IPS-NIHi11 (cell line): ENCODE data around the gene NAP1L4.

Experiments
- DNase-seq: peaks from one replicate; pipeline ENCODE4 v3.0.0; 2012; ENCODE audit warnings: mixed read lengths, low spot score

The NAP1L4 gene

GRCh38 chr11:2934611-2935239 lies 57.4 kb downstream of the NAP1L4 start:
- DNase-seq, result no peak

DNA sequence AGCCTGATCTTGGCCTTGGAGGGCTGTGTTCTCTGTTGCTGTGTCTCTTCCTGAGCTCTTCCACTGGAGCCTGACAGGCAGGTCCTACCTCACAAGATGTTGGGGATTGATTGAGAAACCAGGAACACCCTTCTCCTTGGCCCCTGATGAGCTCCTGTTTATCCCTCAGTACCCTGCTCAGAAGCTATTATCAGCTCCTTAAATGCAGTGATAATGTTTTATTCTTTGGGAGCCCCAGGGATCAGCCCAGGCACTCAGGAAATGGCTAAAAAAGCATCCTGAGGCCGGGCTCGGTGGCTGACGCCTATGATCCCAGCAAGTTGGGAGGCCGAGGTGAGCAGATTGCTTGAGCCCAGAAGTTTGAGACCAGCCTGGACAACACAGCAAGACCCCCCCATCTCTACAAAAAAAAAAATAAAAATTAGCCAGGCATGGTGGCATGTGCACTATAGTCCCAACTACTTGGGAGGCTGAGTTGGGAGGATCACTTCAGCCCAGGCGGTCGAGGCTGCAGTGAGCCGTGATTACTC lies 58.0 kb downstream of the NAP1L4 start:
- no peak for DNase-seq

GRCh38 chr11:2933375-2934020 lies 58.6 kb downstream of the NAP1L4 start:
- peak; percentile 57 for DNase-seq

DNA sequence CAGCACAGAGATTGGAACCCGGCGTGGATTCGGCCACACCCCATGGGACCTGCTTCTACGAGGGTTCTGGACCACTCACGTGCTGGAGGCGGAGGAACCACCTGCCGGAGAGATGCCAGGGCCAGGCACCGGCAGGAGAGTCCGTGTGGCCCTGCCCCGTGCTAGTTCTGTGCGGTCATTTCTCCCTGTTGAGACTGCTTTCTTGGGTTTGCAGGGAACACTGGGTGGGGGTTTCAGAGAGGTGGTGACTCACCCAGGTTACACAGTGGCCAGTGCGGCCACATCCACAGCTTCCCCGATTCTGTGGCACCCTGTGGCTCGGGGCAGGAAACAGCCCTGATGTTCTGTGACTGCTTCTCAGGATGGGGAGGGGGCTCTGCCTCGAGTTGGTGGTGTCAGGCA lies 59.3 kb downstream of the NAP1L4 start:
- DNase-seq, result no peak

GRCh38 chr11:2931771-2932738 lies 60.1 kb downstream of the NAP1L4 start:
- DNase-seq, result no peak

DNA sequence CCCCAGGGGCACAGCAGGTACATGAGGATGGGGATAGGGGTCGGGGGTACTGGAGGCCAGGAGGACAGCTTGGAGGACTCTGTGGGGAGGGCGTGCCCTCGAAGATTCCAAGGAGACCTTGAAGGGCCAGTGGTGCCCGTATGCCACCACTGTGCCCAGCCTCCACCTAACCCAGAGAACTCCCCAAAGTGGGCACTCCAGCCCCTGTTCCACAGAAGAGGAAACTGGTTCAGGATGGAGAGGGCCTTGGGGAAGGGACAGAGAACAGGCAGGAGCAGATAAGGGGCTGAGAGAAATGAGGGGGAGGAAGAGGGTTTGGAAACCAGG lies 60.7 kb downstream of the NAP1L4 start:
- DNase-seq, result no peak

DNA sequence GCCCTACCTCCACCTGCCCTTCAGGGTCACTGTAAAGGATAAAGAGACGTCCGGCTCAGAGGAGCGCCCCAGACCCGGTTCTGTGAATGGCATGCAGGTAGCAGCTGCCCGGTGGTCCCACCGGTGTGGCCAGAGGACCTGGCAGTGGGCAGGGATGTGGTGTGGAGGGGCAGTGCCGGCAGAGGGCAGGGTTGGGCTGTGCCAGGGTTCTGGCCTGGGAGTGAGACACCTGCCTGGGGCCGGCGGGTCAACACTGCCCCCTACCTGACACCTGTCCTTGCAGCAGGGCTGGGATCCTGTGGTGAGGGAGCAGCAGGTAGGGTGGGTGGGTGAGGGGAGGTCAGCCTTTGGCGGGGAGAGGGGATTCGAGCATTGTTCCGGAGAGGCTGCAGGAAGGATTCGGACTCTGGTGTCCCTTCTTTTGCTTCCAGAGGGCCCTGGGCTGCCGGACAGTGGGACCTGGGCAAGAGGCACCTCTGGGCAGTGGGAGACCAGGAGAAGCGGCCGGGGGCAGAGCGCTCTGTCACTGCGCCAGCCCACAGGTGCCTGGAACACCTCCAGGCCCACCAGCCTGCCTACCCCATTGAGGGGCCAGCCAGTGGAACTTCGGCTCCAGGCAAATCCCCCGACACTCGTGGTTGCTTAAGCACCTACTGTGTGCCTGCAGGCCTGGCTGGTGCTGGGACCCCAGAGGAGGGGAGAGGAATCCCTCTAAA lies 61.3 kb downstream of the NAP1L4 start:
- DNase-seq, result peak; percentile 93

GRCh38 chr11:2929950-2930703 lies 62.0 kb downstream of the NAP1L4 start:
- DNase-seq, result peak; percentile 64

DNA sequence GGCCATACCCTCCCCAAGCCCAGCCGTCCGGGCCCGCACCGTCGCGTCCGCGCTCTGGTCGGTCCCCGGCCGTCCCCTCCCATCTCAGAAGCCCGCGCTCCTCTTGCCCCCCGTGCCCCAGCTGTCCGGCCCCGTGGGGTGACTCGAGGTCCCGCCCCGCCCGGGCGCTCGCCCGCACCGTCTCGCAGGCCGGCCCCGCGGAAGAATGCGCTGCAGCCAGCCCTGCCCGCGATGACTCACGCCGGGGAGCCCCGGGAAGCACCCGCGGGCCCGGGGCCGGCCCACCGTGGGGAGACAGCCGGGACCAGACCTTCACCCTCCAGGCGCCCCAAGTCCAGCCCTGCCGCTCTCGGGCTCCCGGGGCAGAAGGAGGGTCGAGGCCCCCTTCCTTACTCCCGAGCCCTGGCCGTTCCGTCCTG lies 62.6 kb downstream of the NAP1L4 start:
- DNase-seq, result no peak

DNA sequence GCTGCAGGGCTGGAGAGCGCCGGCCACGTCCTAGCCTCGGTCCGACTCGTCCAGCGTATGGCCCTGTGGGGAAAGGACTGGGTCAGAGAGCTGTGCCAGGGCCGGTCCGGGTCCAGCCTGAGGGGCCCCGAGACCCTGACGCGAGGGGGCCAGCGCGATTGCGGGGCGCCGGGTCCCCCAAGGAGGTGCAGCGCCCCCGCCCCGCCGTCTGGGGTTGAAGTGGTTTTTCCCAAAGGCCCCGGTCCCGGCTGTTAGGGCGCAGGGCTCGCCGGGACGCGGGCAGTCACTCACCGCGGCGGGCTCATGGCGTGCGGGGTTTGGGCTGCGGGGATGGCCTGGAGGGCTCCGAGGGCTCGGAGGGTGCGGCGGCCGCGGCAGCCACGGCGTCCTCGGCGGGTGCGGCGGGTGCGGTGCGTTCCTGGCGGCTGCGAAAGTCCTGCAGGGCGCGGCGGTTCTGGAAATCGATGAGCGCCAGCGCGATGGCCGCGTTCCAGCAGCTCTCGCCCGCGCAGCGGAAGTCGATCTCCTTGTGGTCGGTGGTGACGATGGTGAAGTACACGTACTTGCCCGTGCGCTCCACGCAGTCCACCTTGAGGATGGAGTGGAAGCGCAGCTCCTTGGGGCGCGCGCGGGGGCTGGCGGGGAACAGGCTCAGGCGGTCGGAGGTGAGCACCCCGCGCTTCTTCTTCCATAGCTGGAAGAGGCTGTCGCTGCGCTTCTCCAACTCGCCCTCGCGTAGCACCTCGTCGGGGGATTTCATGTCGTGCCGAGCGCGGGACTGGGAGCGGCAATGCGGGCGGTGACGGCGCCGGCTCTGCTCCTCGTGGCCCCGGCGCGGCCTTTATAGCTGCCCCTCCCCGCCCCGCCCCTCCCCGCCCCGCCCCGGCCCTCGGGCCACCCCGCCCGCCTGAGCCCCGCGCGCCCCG lies 63.3 kb downstream of the NAP1L4 start, which contains the start of gene PHLDA2:
PHLDA2 (minus strand) TSS at position 816 of the 926 bp plus-strand sequence; CDS start at position 760, 56 bp downstream.
- DNase-seq, result peak; percentile 83

GRCh38 chr11:2927851-2928604 lies 64.1 kb downstream of the NAP1L4 start:
- DNase-seq, result peak; percentile 47

GRCh38 chr11:2927121-2927800 lies 64.9 kb downstream of the NAP1L4 start:
- no peak for DNase-seq

- no peak for DNase-seq
Observed at GRCh38 chr11:2926611-2927051, 65.5 kb downstream of the NAP1L4 start.

- no peak for DNase-seq
Observed at GRCh38 chr11:2924821-2925675, 67.1 kb downstream of the NAP1L4 start.

DNA sequence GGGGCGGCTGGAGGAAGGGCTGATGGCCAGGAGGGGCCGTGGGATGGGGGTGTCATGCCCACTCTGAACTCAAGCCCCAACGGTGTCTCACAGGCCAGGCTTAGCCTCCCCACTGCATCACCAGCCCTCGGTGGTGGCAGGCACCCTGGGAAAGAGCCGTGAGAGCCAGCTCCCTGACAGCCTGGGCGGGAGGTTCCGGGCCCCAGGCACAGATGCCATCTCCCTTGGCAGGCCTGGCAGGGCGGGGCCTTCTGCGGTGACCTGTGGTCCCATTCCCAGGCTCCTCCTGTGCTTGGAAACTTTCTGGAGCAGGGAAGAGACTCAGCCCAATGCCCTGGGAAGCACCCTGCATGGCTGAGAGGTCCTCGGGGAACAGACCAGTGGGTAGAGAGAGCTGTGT lies 67.7 kb downstream of the NAP1L4 start:
- DNase-seq, result no peak

GRCh38 chr11:2923446-2924375 lies 68.4 kb downstream of the NAP1L4 start:
- no peak for DNase-seq
